ENCODE measurements around the gene NTN1.
A peak's percentile ranks its signal among the peaks of the same experiment; 100 is the strongest.

The NTN1 gene

DNA sequence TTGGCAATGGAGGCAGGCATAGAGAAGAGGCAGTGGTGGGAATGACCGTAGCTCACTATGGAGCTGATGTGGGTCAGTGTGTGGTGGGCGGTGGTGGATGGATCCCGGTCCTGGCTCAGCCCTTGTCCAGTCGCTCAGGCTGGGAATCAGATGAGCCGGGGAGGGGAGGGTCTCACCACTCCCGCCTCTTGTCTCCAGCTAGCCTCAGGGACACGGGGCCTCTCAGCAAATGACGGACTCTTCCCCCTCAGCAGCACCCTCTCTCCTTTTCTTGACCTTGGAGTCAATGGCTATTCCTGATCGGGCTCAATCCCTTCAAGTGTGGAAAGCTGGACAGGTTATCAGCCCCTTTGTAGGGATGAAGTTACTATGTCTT, 208.5 kb downstream of the NTN1 start:
- Histone ChIP-seq H3K4me3 (no peak overlapping the region), H3K27ac (no peak overlapping the region)
- DNase-seq (ENCODE audit: low spot score): no peak
- TF ChIP-seq CTCF (IDR thresholded peaks at IDR 0.05): no peak

- no peak for DNase-seq (ENCODE audit: low spot score)
- Histone ChIP-seq H3K4me3 (no peak overlapping the region), H3K27ac (no peak overlapping the region)
- TF ChIP-seq CTCF (IDR thresholded peaks at IDR 0.05): no peak
These were observed 209.0 kb downstream of the NTN1 start for GRCh38 chr17:9230346-9230745.

GRCh38 chr17:9230861-9231260, 209.6 kb downstream of the NTN1 start:
- no peak for TF ChIP-seq CTCF (IDR thresholded peaks at IDR 0.05)
- DNase-seq (ENCODE audit: low spot score): no peak
- H3K27ac ChIP-seq: no peak overlapping the region
- no peak overlapping the region for H3K4me3 ChIP-seq

- no peak for TF ChIP-seq CTCF (IDR thresholded peaks at IDR 0.05)
- Histone ChIP-seq H3K4me3 (no peak overlapping the region), H3K27ac (no peak overlapping the region)
- DNase-seq (ENCODE audit: low spot score): peak; percentile 69
These were observed 210.3 kb downstream of the NTN1 start for GRCh38 chr17:9231449-9232154.

DNA sequence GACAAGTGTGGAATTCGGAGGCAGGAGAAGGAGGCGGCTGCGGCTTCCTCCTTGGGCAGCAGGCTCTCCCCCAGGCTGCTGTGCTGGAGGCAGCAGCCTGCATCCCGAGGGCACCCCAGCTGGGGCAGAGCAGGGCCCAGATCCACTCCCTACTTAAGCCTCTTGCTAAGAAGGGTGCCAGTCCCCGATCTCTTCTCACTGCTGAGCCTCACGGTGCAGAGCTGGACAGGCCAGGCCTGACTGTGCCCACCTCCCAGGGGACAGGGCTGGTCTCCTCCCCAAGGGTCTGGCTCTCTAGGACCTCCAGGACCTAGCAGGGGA, 210.8 kb downstream of the NTN1 start:
- TF ChIP-seq CTCF (IDR thresholded peaks at IDR 0.05): no peak
- H3K4me3 ChIP-seq: no peak overlapping the region
- no peak for DNase-seq (ENCODE audit: low spot score)

GRCh38 chr17:9232591-9233270, 211.4 kb downstream of the NTN1 start:
- no peak overlapping the region for H3K27ac ChIP-seq
- H3K4me3 ChIP-seq: no peak overlapping the region
- DNase-seq (ENCODE audit: low spot score): no peak
- no peak for TF ChIP-seq CTCF (IDR thresholded peaks at IDR 0.05)

More for the DNA sequence above, 210.8 kb downstream of the NTN1 start:
- no peak overlapping the region for H3K27ac ChIP-seq

DNA sequence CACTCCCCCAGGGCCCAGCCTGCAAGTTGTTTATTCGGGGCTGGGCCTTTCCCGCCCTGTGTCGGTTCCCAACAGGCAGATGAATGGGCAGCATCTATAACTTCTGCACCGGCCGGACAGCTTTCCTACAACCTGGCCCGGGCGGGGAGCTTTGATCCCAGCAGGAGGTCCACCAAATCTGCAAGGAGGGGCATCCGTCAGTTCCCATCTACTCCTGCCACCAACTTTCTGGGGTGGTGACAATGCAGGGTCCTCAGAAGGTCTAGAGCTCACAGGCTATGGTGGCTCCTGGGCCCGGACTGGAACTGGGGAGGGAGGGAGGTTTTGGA, 211.9 kb downstream of the NTN1 start:
- no peak for DNase-seq (ENCODE audit: low spot score)
- TF ChIP-seq CTCF (IDR thresholded peaks at IDR 0.05): no peak
- Histone ChIP-seq H3K27ac (no peak overlapping the region), H3K4me3 (no peak overlapping the region)

Data from coronary artery (tissue), 2 donors.